ENCODE data around the gene CUL9.

GRCh38 chr6:43203029-43203717, 21.2 kb downstream of the CUL9 start:
- TF ChIP-seq SP1 (IDR thresholded peaks at IDR 0.05) (no peak), CTCF (IDR thresholded peaks at IDR 0.05; ENCODE audit: low read depth, low read length, missing input control) (no peak), ATF3 (IDR thresholded peaks at IDR 0.05) (no peak), RAD21 (IDR thresholded peaks at IDR 0.05) (no peak), MAX (IDR thresholded peaks at IDR 0.05) (no peak), GABPA (IDR thresholded peaks at IDR 0.05 in 1 of 2, conservative IDR thresholded peaks at IDR 0.05 in 1 of 2) (no peak)
- TF ChIP-seq, protein P1, sequence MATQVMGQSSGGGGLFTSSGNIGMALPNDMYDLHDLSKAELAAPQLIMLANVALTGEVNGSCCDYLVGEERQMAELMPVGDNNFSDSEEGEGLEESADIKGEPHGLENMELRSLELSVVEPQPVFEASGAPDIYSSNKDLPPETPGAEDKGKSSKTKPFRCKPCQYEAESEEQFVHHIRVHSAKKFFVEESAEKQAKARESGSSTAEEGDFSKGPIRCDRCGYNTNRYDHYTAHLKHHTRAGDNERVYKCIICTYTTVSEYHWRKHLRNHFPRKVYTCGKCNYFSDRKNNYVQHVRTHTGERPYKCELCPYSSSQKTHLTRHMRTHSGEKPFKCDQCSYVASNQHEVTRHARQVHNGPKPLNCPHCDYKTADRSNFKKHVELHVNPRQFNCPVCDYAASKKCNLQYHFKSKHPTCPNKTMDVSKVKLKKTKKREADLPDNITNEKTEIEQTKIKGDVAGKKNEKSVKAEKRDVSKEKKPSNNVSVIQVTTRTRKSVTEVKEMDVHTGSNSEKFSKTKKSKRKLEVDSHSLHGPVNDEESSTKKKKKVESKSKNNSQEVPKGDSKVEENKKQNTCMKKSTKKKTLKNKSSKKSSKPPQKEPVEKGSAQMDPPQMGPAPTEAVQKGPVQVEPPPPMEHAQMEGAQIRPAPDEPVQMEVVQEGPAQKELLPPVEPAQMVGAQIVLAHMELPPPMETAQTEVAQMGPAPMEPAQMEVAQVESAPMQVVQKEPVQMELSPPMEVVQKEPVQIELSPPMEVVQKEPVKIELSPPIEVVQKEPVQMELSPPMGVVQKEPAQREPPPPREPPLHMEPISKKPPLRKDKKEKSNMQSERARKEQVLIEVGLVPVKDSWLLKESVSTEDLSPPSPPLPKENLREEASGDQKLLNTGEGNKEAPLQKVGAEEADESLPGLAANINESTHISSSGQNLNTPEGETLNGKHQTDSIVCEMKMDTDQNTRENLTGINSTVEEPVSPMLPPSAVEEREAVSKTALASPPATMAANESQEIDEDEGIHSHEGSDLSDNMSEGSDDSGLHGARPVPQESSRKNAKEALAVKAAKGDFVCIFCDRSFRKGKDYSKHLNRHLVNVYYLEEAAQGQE (IDR thresholded peaks at IDR 0.05), result no peak
